ENCODE results near the gene C22orf39.

C22orf39 gene

GRCh38 chr22:19480789-19481188 lies 33.3 kb upstream of the C22orf39 start:
- H3K4me3 ChIP-seq (ENCODE audit: low read length), result no peak overlapping the region; the same call in 1 of the 2 replicates
- DNase-seq (ENCODE audit: low read depth), result no peak

GRCh38 chr22:19480173-19480568 lies 32.7 kb upstream of the C22orf39 start:
- peak overlapping the region; percentile 72 for H3K4me3 ChIP-seq (ENCODE audit: low read length)
- TF ChIP-seq CTCF (conservative IDR thresholded peaks at IDR 0.05; ENCODE audit: low read length), result no peak
- DNase-seq (ENCODE audit: low read depth), result no peak

More at GRCh38 chr22:19480789-19481188, 33.3 kb upstream of the C22orf39 start:
- TF ChIP-seq CTCF (conservative IDR thresholded peaks at IDR 0.05; ENCODE audit: low read length), result no peak

GRCh38 chr22:19479355-19480172 lies 32.1 kb upstream of the C22orf39 start, which contains the start of gene CDC45:
CDC45 (plus strand) TSS chr22:19479920; CDS start chr22:19479969, 49 bp downstream.
- no peak for TF ChIP-seq CTCF (conservative IDR thresholded peaks at IDR 0.05; ENCODE audit: low read length)
- H3K4me3 ChIP-seq (ENCODE audit: low read length), result peak within 1 kb of the TSS; percentile 97

GRCh38 chr22:19478901-19479354 lies 31.4 kb upstream of the C22orf39 start, which contains the start of gene UFD1:
UFD1 (minus strand) TSS chr22:19479193; CDS start chr22:19479085, 108 bp downstream.
- peak; percentile 84 for DNase-seq (ENCODE audit: low read depth)
- TF ChIP-seq CTCF (conservative IDR thresholded peaks at IDR 0.05; ENCODE audit: low read length), result no peak
- peak within 1 kb of the TSS; percentile 97 for H3K4me3 ChIP-seq (ENCODE audit: low read length)

More at GRCh38 chr22:19479355-19480172, 32.1 kb upstream of the C22orf39 start, which contains the start of gene CDC45:
- DNase-seq (ENCODE audit: low read depth), result peak; percentile 99

- DNase-seq (ENCODE audit: low read depth), result no peak
- TF ChIP-seq CTCF (conservative IDR thresholded peaks at IDR 0.05; ENCODE audit: low read length), result no peak
- peak overlapping the region; percentile 97 for H3K4me3 ChIP-seq (ENCODE audit: low read length)
These were observed 30.8 kb upstream of the C22orf39 start for GRCh38 chr22:19478045-19478900.

- peak; percentile 35 for DNase-seq (ENCODE audit: low read depth)
- peak; percentile 50 for TF ChIP-seq CTCF (conservative IDR thresholded peaks at IDR 0.05; ENCODE audit: low read length)
- peak overlapping the region; percentile 97 for H3K4me3 ChIP-seq (ENCODE audit: low read length)
These were observed 30.0 kb upstream of the C22orf39 start for GRCh38 chr22:19477321-19478044.

Measured in AG10803 (cell line).